GM12878 (cell line): ENCODE data around the gene SLC29A1. TPM values are rescaled to one million over a fixed set of nuclear protein-coding genes. Genes with fewer than 3 reads are reported as not detected.

ENCODE experiments used
- ATAC-seq: fragments of 200-7000 bp; cut with Tn5 transposase; 3 replicates; pipeline ENCODE4 v1.9.1; 2020; ENCODE audit warnings: mild to moderate bottlenecking, moderate library complexity
- BruUV-seq: library from RNA; stranded (reverse); fragments of 400-500 nt; replicated peaks from 2 replicates; lab custom pipeline; 2021; lab: Mats Ljungman, UMichigan
- CTCF ChIA-PET: fragments of 300-600 bp; sonication (Branson Sonifier 250); formaldehyde crosslinking; extraction: SDS; loops from one replicate; lab custom pipeline; 2021; ENCODE audit warnings: inconsistent platforms; lab: Yijun Ruan, JAX
- POLR2A ChIA-PET: fragments of 350-600 bp; formaldehyde crosslinking; extraction: SDS; loops from one replicate; lab custom pipeline; 2021; ENCODE audit warnings: inconsistent platforms; lab: Charles Lee
- RAD21 ChIA-PET: fragments of 300-600 bp; sonication (Branson Sonifier 250); formaldehyde crosslinking; loops from one replicate; lab custom pipeline; 2023; ENCODE audit warnings: antibody characterized with exemption; ENCODE audit not compliant: unreplicated experiment; lab: Charles Lee
- SMC1A ChIA-PET: fragments of 300-600 bp; sonication (Branson Sonifier 250); formaldehyde crosslinking; loops from one replicate; lab custom pipeline; 2023; ENCODE audit not compliant: unreplicated experiment, uncharacterized antibody; lab: Charles Lee
- DNase-seq: peaks from one replicate; pipeline ENCODE4 v3.0.0-alpha.2; 2011; ENCODE audit warnings: low read depth, low spot score
- FAIRE-seq: peaks from 3 replicates; lab custom pipeline; 2011; peaks lifted over from hg19 to GRCh38; lab: Jason Lieb, UNC
- H2AFZ ChIP-seq: 2 replicates; pipeline ENCODE4 v1.6.0; 2011; ENCODE audit warnings: low read depth, low read length, control low read depth; ENCODE audit not compliant: control insufficient read depth
- H3K27ac ChIP-seq: 2 replicates; pipeline ENCODE4 v1.5.1; 2011; ENCODE audit warnings: control low read depth; ENCODE audit not compliant: control insufficient read depth, insufficient read depth
- H3K27me3 ChIP-seq, 2 experiments: replicated peaks in 1 of 2; 2 replicates each; pipeline versions ENCODE4 v1.6.0 to v1.6.1; 2011; ENCODE audit warnings: low read length in 1 of 2; ENCODE audit not compliant: control insufficient read depth in 2 of 2, insufficient read depth in 2 of 2
- H3K36me3 ChIP-seq, 2 experiments: 2 replicates each; pipeline ENCODE4 v1.5.1; 2011; ENCODE audit warnings: low read length in 1 of 2; ENCODE audit not compliant: control insufficient read depth in 2 of 2, insufficient read depth in 2 of 2
- H3K4me1 ChIP-seq: 2 replicates; pipeline ENCODE4 v1.6.1; 2011; ENCODE audit warnings: mild to moderate bottlenecking, low read length, moderate library complexity, mixed read lengths; ENCODE audit not compliant: control insufficient read depth, insufficient read depth
- H3K4me2 ChIP-seq: 2 replicates; pipeline ENCODE4 v1.6.0; 2011; ENCODE audit warnings: control low read depth; ENCODE audit not compliant: control insufficient read depth, insufficient read depth
- H3K4me3 ChIP-seq: fragments of 200-600 bp; sonication (generic); 2 replicates; pipeline ENCODE4 v1.5.1; 2016
- H3K79me2 ChIP-seq: 2 replicates; pipeline ENCODE4 v1.6.0; 2011; ENCODE audit warnings: low read length; ENCODE audit not compliant: control insufficient read depth, insufficient read depth
- H3K9ac ChIP-seq: 2 replicates; pipeline ENCODE4 v1.8.0; 2011; ENCODE audit warnings: low read length, control low read depth, mixed read lengths; ENCODE audit not compliant: control insufficient read depth, insufficient read depth
- H3K9me3 ChIP-seq: replicated peaks from 3 replicates; pipeline ENCODE4 v1.5.1; 2011; ENCODE audit warnings: mild to moderate bottlenecking, low read length; ENCODE audit not compliant: control insufficient read depth, insufficient read depth
- H4K20me1 ChIP-seq: 2 replicates; pipeline ENCODE4 v1.6.0; 2011; ENCODE audit not compliant: control insufficient read depth, insufficient read depth
- BHLHE40 ChIP-seq, 2 experiments: fragments of 450-650 bp in 1 of 2; IDR thresholded peaks; 2 replicates each; pipeline ENCODE4 v1.6.1; 2011 to 2017; ENCODE audit warnings: low read depth in 2 of 2, borderline replicate concordance in 1 of 2, improper control_type of control experiment in 1 of 2, low read length in 1 of 2, mild to moderate bottlenecking in 1 of 2
- HCFC1 ChIP-seq: fragments of 150-350 bp; IDR thresholded peaks from 2 replicates; pipeline ENCODE4 v1.6.1; 2014; ENCODE audit warnings: low read length
- HDAC6 ChIP-seq: fragments of 200-600 bp; sonication (generic); IDR thresholded peaks from one replicate; pipeline ENCODE4 v1.8.0; 2017; ENCODE audit warnings: antibody characterized with exemption; ENCODE audit not compliant: unreplicated experiment
- POU2F2 ChIP-seq: IDR thresholded peaks from 3 replicates; pipeline ENCODE4 v1.6.1; 2011; ENCODE audit warnings: low read depth, mild to moderate bottlenecking, low read length, borderline replicate concordance
- RAD21 ChIP-seq: IDR thresholded peaks from 2 replicates; pipeline ENCODE4 v1.6.1; 2011; ENCODE audit warnings: mild to moderate bottlenecking, low read depth, low read length, moderate library complexity; ENCODE audit not compliant: insufficient read depth
- SIX5 ChIP-seq: IDR thresholded peaks from 2 replicates; pipeline ENCODE4 v1.6.1; 2011; ENCODE audit warnings: mild to moderate bottlenecking, low read depth, low read length, moderate library complexity; ENCODE audit not compliant: severe bottlenecking
- SMC3 ChIP-seq: IDR thresholded peaks from 2 replicates; pipeline ENCODE4 v1.6.1; 2011; ENCODE audit warnings: low read length, improper control_type of control experiment, borderline replicate concordance
- YY1 ChIP-seq: IDR thresholded peaks from 2 replicates; pipeline ENCODE4 v1.6.1; 2011; ENCODE audit warnings: low read depth, mild to moderate bottlenecking, low read length
- WGBS: methylation state at CpG from one replicate; pipeline ENCODE4 v1.1.6; 2016; ENCODE audit warnings: low lambda C conversion rate; ENCODE audit not compliant: insufficient replicate concordance, insufficient coverage; ENCODE audit errors: missing lambda C conversion rate; 5-methylcytosine and 5-hydroxymethylcytosine counted together
- in situ Hi-C: fragments of 300-500 bp; cut with MboI; formaldehyde crosslinking; loops from 9 replicates; pipeline ENCODE4 v1.14.3; 2018; ENCODE audit warnings: mixed read lengths
- intact Hi-C: fragments of 100-400 bp; cut with micrococcal nuclease; formaldehyde crosslinking; loops from one replicate; pipeline ENCODE4 v1.14.2; 2022; ENCODE audit not compliant: unreplicated experiment
- polyA plus RNA-seq, 11 experiments: library from polyadenylated mRNA; depleted of rRNA in 4 of 11; unstranded in 6 of 11; stranded (reverse) in 5 of 11; fragments of >200 nt; fragmentation: Nextera tagmentation in 4 of 11; fragmentation: Illumina TruSeq in 1 of 11; extraction: Ambion mirVana in 4 of 11; extraction: Trizol in 1 of 11; gene quantifications; 1 replicate in 1 of 11; 2 replicates in 10 of 11; pipeline versions ENCODE4 v1.2.1 to v1.2.3, GENCODE V29; 2011 to 2016; ENCODE audit warnings: inconsistent platforms in 2 of 11, missing spikeins in 2 of 11, low read depth in 1 of 11
- total RNA-seq, 4 experiments: library from RNA; depleted of rRNA in 3 of 4; stranded (reverse); fragments of >200 nt in 3 of 4; fragmentation: Illumina TruSeq in 1 of 4; extraction: Trizol in 1 of 4; gene quantifications; 2 replicates each; pipeline versions ENCODE4 v1.2.1 to v1.2.3, GENCODE V29; 2013 to 2021
- TF ChIP-seq, protein P1 (sequence below), 3 experiments: IDR thresholded peaks in 2 of 3; conservative IDR thresholded peaks in 1 of 3; 2 replicates each; pipeline ENCODE4 v1.5.1; 2011; ENCODE audit warnings: low read depth in 3 of 3, low read length in 3 of 3, mild to moderate bottlenecking in 3 of 3, control low read depth in 2 of 3, moderate library complexity in 2 of 3, inconsistent platforms in 1 of 3, mixed read lengths in 1 of 3; ENCODE audit not compliant: control insufficient read depth in 2 of 3, insufficient read depth in 1 of 3; ENCODE audit errors: extremely low read depth in 1 of 3
- TF ChIP-seq, protein P2 (sequence below): fragments of 450-650 bp; IDR thresholded peaks from 2 replicates; pipeline ENCODE4 v1.6.1; 2016; ENCODE audit warnings: mild to moderate bottlenecking

SLC29A1 gene
- total and polyA plus RNA-seq, 10 of the 15 experiments (the other 5 are each of a cell fraction or from before 2014, with no cell fraction given), result 10.0 to 132 (median 93.4) TPM

DNA sequence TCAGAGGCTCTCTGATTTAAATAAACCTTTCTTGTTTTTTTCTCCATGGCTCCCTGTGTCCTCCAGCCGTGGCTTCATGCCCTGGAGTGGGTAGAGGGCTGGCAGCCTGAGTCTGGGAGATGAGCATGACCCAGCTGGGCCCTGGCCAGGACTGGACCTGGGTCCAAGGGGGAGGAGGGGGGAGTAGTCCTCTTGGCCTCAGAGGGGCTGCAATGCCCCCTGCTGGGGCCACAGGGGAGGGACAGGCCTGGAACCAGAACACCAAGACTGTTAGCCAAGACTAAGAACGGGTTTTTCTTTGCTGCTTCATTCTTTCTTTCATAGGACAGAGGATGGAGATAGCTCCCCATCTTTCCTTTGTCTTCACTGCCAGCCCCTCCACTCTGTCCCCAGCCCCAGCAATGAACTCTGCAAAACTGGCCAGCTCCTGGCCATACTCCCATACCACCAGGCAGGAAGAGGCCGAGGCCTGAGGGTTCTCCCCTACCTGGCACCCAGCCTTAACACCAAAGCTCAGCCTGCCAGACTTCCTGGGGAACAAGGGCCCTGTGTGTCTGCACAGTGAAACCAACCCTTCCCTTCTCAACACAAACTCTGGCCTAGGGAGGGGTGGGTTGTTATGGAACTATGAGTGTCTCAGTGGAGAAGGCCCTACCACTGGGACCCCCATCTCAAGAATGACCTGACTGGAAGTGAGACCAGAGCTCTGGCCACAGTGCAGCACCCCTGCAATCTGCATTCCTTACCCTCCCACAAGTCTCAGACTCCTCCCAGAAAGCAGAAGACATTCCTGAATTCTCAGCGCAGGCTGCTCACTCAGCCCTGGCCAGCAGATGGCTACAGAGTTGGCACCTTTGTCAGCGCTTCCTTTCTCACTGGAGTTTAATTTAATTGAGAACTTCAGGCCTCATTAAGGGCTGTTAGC is 11.0 kb downstream of the SLC29A1 start:
- intact Hi-C loops (loop anchor here (1.0 kb wide), 1 partner anchor 138 kb away; no protein-coding TSS in a partner anchor), in situ Hi-C loops (loop anchor here (5.0 to 10.0 kb wide), 2 partner anchors 62 to 130 kb away; no protein-coding TSS in a partner anchor)
- no peak for FAIRE-seq
- SMC1A ChIA-PET, result interaction anchor here (0.7 to 3.5 kb wide), 11 partner anchors 10 to 138 kb away, joined by 3 to 26 read pairs (median 4); partner anchors contain the start of gene SLC35B2
- no peak overlapping the region for H3K4me2 ChIP-seq
- no peak overlapping the region for H3K9ac ChIP-seq
- H3K4me1 ChIP-seq, result peaks cover 8% of the 10 kb centered on the region
- TF ChIP-seq SMC3, result peak; percentile 75
- peak; percentile 27; the same call in 1 of the 2 replicates for TF ChIP-seq YY1
- 0 out of 4 replicates have a peak, but pooled peaks have one; percentile 4 to 16 for TF ChIP-seq BHLHE40 (IDR thresholded peaks at IDR 0.05; ENCODE audit: borderline replicate concordance in 1 of 2, low read depth in 2 of 2, low read length in 1 of 2)
- TF ChIP-seq, protein P1, sequence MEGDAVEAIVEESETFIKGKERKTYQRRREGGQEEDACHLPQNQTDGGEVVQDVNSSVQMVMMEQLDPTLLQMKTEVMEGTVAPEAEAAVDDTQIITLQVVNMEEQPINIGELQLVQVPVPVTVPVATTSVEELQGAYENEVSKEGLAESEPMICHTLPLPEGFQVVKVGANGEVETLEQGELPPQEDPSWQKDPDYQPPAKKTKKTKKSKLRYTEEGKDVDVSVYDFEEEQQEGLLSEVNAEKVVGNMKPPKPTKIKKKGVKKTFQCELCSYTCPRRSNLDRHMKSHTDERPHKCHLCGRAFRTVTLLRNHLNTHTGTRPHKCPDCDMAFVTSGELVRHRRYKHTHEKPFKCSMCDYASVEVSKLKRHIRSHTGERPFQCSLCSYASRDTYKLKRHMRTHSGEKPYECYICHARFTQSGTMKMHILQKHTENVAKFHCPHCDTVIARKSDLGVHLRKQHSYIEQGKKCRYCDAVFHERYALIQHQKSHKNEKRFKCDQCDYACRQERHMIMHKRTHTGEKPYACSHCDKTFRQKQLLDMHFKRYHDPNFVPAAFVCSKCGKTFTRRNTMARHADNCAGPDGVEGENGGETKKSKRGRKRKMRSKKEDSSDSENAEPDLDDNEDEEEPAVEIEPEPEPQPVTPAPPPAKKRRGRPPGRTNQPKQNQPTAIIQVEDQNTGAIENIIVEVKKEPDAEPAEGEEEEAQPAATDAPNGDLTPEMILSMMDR (IDR thresholded peaks at IDR 0.05 in 2 of 3, conservative IDR thresholded peaks at IDR 0.05 in 1 of 3; ENCODE audit: control insufficient read depth in 2 of 3, extremely low read depth in 1 of 3, insufficient read depth in 1 of 3, low read depth in 3 of 3, low read length in 3 of 3), result peak; percentile 72 to 85 (median 85)
- TF ChIP-seq SIX5, result no peak
- TF ChIP-seq, protein P2, sequence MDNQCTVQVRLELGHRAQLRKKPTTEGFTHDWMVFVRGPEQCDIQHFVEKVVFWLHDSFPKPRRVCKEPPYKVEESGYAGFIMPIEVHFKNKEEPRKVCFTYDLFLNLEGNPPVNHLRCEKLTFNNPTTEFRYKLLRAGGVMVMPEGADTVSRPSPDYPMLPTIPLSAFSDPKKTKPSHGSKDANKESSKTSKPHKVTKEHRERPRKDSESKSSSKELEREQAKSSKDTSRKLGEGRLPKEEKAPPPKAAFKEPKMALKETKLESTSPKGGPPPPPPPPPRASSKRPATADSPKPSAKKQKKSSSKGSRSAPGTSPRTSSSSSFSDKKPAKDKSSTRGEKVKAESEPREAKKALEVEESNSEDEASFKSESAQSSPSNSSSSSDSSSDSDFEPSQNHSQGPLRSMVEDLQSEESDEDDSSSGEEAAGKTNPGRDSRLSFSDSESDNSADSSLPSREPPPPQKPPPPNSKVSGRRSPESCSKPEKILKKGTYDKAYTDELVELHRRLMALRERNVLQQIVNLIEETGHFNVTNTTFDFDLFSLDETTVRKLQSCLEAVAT, result no peak
- TF ChIP-seq HCFC1, result no peak
- no peak for TF ChIP-seq POU2F2
- peak; percentile 76 for TF ChIP-seq RAD21
- no peak for TF ChIP-seq HDAC6
- TF ChIP-seq, all 136 proteins: peak for 5
- 91% methylated on average over 5 of the region's 5 CpGs for WGBS
- H3K36me3 ChIP-seq, result peaks cover 4 to 19% of the 10 kb centered on the region in 2 experiments; a peak in 3 of 4 replicates
- DNase-seq (no peak), ATAC-seq (peak; percentile 56)
- no peaks in the 10 kb centered on the region for H3K27me3 ChIP-seq
- H3K79me2 ChIP-seq, result no peaks in the 10 kb centered on the region
- H3K27ac ChIP-seq, result no peak overlapping the region
- H4K20me1 ChIP-seq, result no peaks in the 10 kb centered on the region
- ChIA-PET CTCF (interaction anchor here (0.5 to 6.4 kb wide), 24 partner anchors 11 to 138 kb away, joined by 3 to 117 read pairs (median 5); partner anchors contain the start of genes AARS2, HSP90AB1 and SLC29A1), RAD21 (interaction anchor here (0.9 to 4.8 kb wide), 6 partner anchors 10 to 65 kb away, joined by 3 to 29 read pairs (median 8); partner anchors contain the start of gene SLC29A1), POLR2A (interaction anchor here (0.6 to 4.4 kb wide), 3 partner anchors 9 to 11 kb away, joined by 3 to 27 read pairs (median 5); no protein-coding TSS in a partner anchor)
- no TSS peak for BruUV-seq
- no peak overlapping the region for H2AFZ ChIP-seq
- H3K4me3 ChIP-seq, result no peak overlapping the region
- H3K9me3 ChIP-seq, result no peaks in the 10 kb centered on the region
